Activated T-cell treated with anti-CD3 and anti-CD28 coated beads, Interleukin-2, amount 50 U/mL, for 4 hours (primary cell): ENCODE measurements around the gene SLC25A25. TPM values are rescaled to one million over a fixed set of nuclear protein-coding genes. Genes with fewer than 3 reads are reported as not detected.
"Not testable (repeated sequence)": the region's sequence is repeated elsewhere in the genome, so short reads cannot be mapped to it uniquely, and the experiment has no call there.

Experiments
- ATAC-seq, 2 donors: fragments of 200-7000 bp; cut with Tn5 transposase; one replicate each; pipeline ENCODE4 v1.10.0; 2021
- DNase-seq: peaks from one replicate; pipeline ENCODE4 v3.0.0-alpha.2; 2020
- H3K27me3 Mint-ChIP-seq: one replicate; pipeline ENCODE4 v1.8.0; 2021; ENCODE audit warnings: low read depth, mixed read lengths
- H3K36me3 Mint-ChIP-seq: one replicate; pipeline ENCODE4 v1.8.0; 2022; ENCODE audit warnings: mixed read lengths; ENCODE audit not compliant: insufficient read depth
- H3K4me1 Mint-ChIP-seq: one replicate; pipeline ENCODE4 v1.8.0; 2021; ENCODE audit warnings: low read depth, mixed read lengths
- H3K4me3 Mint-ChIP-seq: one replicate; pipeline ENCODE4 v1.8.0; 2021; ENCODE audit warnings: mild to moderate bottlenecking, moderate library complexity, mixed read lengths
- H3K9me3 Mint-ChIP-seq: one replicate; pipeline ENCODE4 v1.8.0; 2021; ENCODE audit warnings: mixed read lengths
- total RNA-seq, 3 donors: library from RNA; stranded (reverse); gene quantifications; one replicate each; pipeline ENCODE4 v1.2.1, GENCODE V29; 2021

SLC25A25 gene
- total RNA-seq, 3 donors from 2014 or later: 13.9 to 16.3 (median 15.6) TPM

DNA sequence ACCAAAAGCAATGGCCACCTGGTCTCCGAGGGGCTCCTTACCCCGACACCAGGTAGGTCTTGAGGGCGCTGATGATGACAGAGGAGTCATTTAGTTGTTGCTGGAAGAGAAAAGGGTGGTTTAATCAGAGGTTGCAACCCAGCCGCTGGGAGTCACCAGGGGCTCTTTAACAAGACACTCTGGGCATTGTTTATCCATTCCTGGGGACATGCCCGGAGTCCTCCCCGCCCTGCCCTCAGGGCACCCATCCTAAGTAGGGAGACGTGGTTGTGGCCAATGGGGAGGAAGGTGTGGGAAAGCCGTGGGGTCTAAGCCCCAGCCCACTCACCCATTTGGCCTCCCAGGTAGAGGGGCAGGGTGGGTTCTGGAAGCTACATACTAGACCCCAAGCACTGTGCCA is 56.4 kb downstream of the SLC25A25 start:
- Mint-ChIP-seq H3K4me1 (peaks cover 30% of the 10 kb centered on the region), H3K36me3 (peaks cover 6% of the 10 kb centered on the region), H3K4me3 (no peak overlapping the region), H3K27me3 (no peaks in the 10 kb centered on the region), H3K9me3 (no peaks in the 10 kb centered on the region)
- no peak for DNase-seq
- ATAC-seq: no peak

DNA sequence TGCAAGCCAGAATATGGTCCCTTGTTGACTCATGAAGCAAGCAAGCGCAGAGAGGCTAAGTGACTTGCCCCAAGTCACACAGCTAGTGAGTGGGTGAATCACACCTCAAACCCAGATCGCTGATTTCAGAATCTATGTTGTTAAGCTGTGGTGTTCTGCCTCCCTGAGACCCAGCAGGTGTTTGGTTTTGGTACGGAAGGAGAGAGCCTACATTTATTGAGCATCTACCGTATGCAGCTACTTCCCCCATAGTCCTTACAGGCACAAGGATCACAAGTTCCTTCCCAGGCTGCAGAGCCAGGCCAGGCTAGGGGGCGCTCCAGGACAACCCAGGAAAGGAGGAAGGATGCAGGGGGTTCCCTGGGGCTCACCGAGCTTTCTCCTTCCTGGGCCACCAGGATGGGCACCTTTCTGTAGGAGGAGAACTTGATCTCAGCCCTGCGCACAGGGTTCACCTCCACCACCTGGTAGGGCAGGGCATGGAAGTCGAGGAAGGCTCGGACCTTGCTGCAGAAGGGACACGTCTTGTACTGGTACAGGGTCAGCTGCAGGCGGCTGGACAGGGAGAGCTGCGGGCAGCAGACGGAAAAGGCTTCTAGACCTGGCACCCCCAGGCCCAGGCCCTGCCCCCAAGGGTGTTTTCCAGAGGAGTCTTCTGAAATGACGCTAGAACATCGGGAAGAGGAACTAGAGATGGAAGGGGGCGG is 57.0 kb downstream of the SLC25A25 start:
- H3K27me3 Mint-ChIP-seq: no peaks in the 10 kb centered on the region
- H3K9me3 Mint-ChIP-seq: no peaks in the 10 kb centered on the region
- DNase-seq (peak; percentile 35), ATAC-seq (no peak)
- peaks cover 6% of the 10 kb centered on the region for H3K36me3 Mint-ChIP-seq
- H3K4me1 Mint-ChIP-seq: peaks cover 33% of the 10 kb centered on the region
- peak overlapping the region; percentile 87 for H3K4me3 Mint-ChIP-seq

DNA sequence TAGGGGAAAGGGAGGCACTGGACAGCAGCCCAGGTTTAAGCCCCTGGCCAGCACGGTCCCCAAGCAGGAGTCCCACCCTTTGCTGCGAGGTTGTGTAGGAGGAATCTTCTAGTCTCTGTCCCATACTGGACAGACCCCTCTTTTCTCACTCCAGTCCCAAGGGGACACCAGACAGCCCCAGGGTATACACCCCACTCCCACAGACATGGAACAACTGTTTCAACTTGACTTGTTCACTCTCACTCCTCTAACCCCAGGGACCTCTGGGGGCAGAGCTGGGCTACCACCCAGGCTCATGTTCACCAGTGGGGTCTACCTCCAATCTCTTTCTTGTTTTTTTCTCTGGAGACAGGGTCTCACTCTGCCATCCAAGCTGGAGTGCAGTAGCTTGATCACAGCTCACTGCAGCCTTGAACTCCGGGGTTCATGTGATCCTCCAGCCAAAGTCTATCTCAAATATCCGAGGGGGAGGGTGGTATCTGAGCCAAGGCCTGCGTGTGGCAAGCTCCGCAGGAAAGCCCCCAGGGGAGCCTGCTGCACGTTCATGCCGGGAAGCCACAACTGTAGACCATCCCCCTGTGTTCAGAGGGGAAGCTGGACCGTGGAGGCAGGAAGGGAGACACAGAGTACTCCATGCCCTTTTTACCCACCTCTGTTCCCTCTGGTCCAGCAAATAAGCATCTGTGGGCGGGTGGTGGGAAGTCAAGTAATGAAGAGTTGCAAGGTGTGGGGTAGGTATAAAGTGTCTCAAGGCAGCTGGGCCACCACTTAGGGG is 57.7 kb downstream of the SLC25A25 start:
- Mint-ChIP-seq H3K36me3 (peaks cover 6% of the 10 kb centered on the region), H3K4me3 (peak overlapping the region; percentile 87), H3K9me3 (no peaks in the 10 kb centered on the region), H3K4me1 (peaks cover 33% of the 10 kb centered on the region), H3K27me3 (no peaks in the 10 kb centered on the region)
- ATAC-seq (no peak), DNase-seq (no peak)

DNA sequence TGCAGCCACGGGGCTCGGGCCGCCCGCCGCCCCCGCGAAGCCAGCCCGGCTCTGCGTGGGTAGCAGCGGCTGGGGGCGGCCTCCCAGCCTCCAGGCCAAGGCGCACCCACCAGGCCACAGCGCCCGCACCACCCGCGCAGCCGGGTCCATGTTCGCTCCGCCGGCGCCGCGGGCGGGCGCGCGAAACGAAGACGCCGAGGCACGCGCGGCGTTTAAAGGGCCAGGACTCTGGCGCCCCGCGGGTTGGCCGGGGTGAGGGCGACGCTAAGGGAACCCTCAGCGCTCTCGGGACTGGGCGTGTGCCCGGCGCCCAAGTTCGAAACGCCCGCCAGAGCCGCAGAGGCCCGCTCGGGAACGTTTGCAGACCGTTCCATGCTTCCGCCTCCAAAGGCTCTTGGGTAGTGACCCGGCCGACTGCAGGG is 59.5 kb downstream of the SLC25A25 start, which contains the start of gene PTGES2:
Gene PTGES2 (minus strand): TSS at position 162 of the 422 bp plus-strand sequence. CDS start 12 bp downstream, at position 150.
- Mint-ChIP-seq H3K4me1 (peaks cover 33% of the 10 kb centered on the region), H3K36me3 (peaks cover 6% of the 10 kb centered on the region), H3K27me3 (peaks cover 1% of the 10 kb centered on the region), H3K9me3 (no peaks in the 10 kb centered on the region), H3K4me3 (peak within 1 kb of the TSS; percentile 97)
- DNase-seq (peak; percentile 76), ATAC-seq (peak; percentile 79)

DNA sequence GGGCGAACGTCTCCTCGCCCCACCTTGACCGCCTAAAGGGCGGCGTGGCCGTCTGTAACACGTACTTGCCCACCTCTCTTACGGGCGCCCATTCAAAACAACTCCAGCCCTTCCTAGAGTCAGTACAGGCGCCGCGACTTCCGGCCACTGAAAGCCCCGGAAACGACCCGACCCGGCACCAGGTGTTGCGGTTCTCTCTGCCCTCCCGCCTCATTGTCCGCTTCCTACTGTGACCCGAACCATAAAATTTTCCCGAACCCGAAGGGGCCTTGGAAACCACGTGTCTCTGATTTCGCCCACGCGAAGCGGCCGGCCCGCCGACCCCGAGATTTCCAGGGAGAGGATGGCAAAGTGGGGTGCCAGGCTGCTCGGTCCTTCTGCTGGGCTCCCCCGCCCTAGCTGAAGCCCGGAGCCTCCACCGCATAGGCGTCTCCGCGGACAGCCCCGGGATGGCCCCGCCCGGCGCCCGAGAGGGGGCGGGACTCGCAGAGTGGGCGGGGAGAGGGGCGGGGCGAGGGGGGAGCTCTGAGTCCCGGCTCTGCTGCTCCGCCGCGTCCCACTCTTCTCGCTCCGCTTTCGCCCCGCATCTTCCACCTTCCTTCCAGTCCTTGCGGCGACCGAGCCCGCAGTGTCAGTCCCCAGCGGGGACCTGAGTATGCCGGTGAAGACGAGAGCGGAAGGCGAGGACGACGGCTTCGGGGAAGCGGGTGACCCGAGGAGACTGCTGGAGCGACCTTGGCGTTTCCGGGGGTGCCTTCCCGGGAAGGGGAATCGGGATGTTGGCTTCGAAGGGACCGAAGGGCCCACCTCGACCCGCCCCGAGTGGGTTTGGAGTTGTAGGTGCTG is 60.2 kb downstream of the SLC25A25 start:
- DNase-seq: peak; percentile 79
- H3K4me1 Mint-ChIP-seq: peaks cover 33% of the 10 kb centered on the region
- H3K36me3 Mint-ChIP-seq: peaks cover 3% of the 10 kb centered on the region
- peak overlapping the region; percentile 97 for H3K4me3 Mint-ChIP-seq
- ATAC-seq: peak; percentile 83 to 84
- no peaks in the 10 kb centered on the region for H3K9me3 Mint-ChIP-seq
- peaks cover 6% of the 10 kb centered on the region for H3K27me3 Mint-ChIP-seq

DNA sequence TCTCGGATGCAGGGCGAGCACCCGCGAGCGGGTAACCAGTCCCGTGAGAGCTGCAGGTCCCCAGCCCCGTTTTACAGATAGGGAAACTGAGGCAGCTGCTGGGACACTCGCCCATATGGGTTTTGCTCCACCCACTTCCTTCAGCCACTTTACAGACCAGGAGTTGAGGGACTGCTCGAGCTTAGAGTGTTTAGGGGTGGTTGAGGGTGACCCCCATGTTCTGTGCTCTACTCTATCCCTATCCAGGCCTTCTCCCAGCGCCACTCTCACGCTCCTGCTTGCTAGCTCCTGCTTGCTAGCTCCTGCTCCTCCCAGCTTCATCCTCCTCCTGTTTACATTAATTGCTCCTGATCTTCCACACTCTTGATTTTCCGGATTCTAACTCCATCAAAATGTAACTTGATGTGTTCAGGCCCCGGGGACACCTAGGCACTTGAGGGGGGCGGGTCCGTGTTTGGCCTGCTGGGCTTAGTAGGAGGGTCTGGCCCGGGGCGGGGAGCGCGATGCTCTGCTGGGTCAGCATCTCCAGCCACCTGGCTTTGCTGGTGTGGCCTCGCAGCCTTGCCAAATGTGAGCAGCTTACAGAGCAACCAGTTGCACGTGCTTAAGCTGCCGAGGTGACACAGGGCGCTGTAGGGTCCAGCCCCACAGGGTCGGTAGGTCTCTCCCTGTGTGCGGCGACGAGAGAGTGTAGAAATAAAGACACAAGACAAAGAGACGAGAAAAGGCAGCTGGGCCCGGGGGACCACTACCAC is 61.0 kb downstream of the SLC25A25 start:
- DNase-seq: no peak
- Mint-ChIP-seq H3K4me3 (peak overlapping the region; percentile 97), H3K4me1 (peaks cover 33% of the 10 kb centered on the region), H3K36me3 (peaks cover 3% of the 10 kb centered on the region), H3K9me3 (no peaks in the 10 kb centered on the region), H3K27me3 (peaks cover 6% of the 10 kb centered on the region)
- ATAC-seq: no peak

DNA sequence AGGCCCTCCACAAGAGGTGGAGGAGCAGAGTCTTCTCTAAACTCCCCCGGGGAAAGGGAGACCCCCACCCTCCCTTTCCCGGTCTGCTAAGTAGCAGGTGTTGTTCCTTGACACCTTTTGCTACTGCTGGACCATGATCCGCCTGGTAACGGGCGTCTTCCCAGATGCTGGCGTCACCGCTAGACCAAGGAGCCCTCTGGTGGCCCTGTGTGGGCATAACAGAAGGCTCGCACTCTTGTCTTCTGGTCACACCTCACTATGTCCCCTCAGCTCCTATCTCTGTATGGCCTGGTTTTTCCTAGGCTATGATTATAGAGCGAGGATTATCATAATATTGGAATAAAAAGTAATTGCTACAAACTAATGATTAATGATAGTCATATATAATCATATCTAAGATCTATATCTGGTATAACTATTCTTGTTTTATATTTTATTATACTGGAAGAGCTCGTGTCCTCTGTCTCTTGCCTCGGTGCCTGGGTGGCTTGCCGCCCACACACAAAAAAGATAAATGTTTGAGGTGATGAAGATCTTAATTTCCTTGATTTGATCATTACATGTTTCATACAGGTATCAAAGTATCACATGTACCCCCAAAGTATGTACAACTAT is 62.1 kb downstream of the SLC25A25 start:
- not testable (repeated sequence) for H3K36me3 Mint-ChIP-seq, H3K27me3 Mint-ChIP-seq, H3K9me3 Mint-ChIP-seq, ATAC-seq
- H3K4me1 Mint-ChIP-seq: peaks cover 28% of the 10 kb centered on the region
- peak; percentile 45 for DNase-seq
- peak overlapping the region; percentile 56 for H3K4me3 Mint-ChIP-seq

DNA sequence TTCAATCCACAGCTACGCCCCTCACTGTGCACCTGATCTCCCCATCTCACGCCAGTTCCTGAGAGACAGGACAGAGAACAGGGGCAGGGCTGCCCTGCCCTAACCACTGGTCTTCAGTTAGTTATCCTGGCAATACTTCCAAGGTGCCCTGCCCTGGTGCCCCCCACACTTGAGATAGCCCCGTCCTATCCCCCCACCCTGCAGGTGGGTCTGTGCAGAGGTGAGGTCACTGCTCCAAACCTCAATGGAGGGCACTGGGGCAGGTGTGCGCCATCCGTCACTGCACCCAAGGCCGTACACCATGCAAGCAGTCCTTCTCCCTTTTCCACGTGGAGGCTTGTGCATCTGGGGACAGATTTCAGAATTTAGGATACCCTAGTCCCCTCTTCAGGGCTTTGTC is 62.6 kb downstream of the SLC25A25 start:
- H3K4me3 Mint-ChIP-seq, H3K9me3 Mint-ChIP-seq, DNase-seq, ATAC-seq, H3K27me3 Mint-ChIP-seq, H3K36me3 Mint-ChIP-seq: not testable (repeated sequence)
- peaks cover 23% of the 10 kb centered on the region for H3K4me1 Mint-ChIP-seq

DNA sequence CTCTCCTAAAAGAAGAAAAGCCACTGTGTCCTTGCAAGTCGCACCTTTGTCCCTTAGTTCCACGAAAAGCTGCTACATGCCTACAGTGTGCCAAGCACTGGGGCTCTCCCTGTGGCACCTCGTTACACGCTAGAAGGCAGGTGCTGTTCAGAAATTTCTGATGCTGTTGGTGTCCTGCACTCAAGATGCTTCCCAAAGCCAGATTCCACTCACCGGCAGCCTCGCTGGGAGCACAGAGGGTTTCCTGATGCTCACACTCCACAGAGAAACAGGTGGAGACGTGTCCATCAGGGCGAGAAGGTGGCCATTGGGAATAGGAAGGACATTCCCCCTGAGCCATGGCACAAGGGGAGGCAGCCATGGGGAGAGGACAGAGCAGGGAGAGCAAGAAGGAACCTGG is 63.3 kb downstream of the SLC25A25 start:
- ATAC-seq, H3K9me3 Mint-ChIP-seq, H3K4me3 Mint-ChIP-seq, DNase-seq, H3K36me3 Mint-ChIP-seq, H3K27me3 Mint-ChIP-seq: not testable (repeated sequence)
- peaks cover 18% of the 10 kb centered on the region for H3K4me1 Mint-ChIP-seq

DNA sequence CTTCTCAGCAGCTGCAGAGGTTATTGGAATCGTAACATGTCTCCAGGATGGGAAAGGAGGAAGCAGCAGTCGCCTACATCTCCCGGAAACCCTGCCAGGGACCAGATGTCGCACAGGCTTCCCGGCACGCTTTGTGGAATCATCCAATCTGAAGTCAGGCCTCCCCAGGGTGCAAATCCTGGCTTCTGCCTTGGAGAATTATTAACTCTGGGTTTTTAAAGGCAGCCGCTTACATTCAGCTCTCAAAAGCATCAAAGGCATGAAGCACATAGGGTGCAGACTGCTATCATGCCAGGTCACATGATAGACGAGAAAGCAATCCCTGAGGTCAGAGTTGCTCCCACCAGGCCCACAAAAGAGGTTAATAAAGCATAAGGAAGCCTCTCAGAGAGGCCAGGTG is 64.1 kb downstream of the SLC25A25 start:
- H3K4me3 Mint-ChIP-seq, ATAC-seq, DNase-seq, H3K9me3 Mint-ChIP-seq, H3K36me3 Mint-ChIP-seq, H3K27me3 Mint-ChIP-seq: not testable (repeated sequence)
- H3K4me1 Mint-ChIP-seq: peaks cover 14% of the 10 kb centered on the region

DNA sequence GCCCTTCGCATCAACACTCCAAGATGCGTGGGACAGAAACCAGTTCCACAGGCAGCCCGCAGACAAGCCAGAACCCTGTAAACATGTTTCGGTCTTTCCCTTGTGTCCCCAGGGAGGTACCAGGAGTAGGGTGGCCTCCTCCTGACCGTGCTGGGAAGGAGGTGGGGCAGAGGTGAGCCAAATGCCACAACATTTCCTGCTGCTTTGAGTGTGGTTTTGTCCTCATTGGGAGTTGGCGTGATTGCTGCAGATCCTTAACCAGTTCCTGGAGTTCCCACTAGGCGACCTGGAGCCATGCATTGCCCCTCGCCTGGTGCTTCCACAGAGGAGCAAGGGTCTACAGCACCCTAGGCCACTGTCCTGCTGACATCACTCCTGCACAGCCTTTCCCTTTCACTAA is 67.5 kb downstream of the SLC25A25 start:
- H3K4me3 Mint-ChIP-seq, H3K27me3 Mint-ChIP-seq, DNase-seq, H3K9me3 Mint-ChIP-seq, ATAC-seq, H3K4me1 Mint-ChIP-seq, H3K36me3 Mint-ChIP-seq: not testable (repeated sequence)

DNA sequence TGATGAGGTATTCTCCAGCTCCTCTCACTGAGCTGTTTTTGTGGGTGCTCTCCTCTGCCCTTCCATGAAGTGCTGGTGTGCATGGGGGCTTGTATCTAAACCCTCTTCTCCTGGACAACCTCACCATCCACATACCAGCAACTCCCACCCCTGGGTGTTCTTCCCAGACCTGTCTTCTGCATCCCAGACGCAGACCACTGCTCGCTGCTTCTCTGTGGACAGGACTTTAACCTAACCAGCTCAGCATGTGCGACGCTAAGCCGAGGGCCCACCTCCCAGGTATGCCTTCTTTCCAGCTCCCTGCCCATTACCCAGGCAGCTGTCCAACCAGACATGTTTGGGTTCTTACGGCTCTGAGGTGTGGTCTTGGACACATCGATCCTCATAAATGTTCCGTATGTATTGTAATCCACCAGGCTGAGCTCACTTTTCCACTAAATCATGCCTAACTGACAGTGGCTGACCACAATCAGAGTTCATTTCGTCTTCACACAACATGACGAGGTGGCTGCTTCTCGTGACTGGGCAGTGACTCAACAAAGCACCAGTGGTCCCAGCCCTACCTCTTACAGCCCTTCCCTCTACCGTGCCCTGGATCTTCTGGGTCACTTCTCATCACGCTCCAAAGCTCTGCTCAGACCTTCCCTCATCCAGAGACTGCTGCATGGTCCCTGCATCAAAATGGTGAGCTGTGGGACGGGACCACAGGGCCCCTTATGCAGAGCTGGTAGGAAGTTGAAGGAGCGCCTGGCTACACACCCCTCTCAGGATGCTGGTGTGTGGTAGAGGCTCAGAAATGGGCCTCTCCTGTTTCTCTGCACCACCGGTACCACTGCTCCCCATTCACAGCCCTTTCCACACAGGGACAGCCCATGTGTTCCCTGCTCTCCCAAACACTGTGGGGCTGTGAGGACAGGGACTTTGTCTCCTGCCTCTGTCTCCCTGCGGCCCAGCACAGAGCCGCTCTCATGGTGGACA is 69.1 kb downstream of the SLC25A25 start:
- Mint-ChIP-seq H3K4me1 (peaks cover 6% of the 10 kb centered on the region), H3K36me3 (no peaks in the 10 kb centered on the region), H3K27me3 (peaks cover 6% of the 10 kb centered on the region), H3K9me3 (no peaks in the 10 kb centered on the region), H3K4me3 (no peak overlapping the region)
- DNase-seq: no peak
- ATAC-seq: no peak
